NCI-H748 treated with DMSO at 0.1 percent for 48 hours (cell line): ENCODE results near the gene NOP53.
A peak's percentile ranks its signal among the peaks of the same experiment; 100 is the strongest.
"Not testable (repeated sequence)": the region's sequence is repeated elsewhere in the genome, so short reads cannot be mapped to it uniquely, and the experiment has no call there.

Experiments
- DNase-seq: peaks from one replicate; lab custom pipeline; 2025; lab: John Stamatoyannopoulos, UW

Gene NOP53

DNA sequence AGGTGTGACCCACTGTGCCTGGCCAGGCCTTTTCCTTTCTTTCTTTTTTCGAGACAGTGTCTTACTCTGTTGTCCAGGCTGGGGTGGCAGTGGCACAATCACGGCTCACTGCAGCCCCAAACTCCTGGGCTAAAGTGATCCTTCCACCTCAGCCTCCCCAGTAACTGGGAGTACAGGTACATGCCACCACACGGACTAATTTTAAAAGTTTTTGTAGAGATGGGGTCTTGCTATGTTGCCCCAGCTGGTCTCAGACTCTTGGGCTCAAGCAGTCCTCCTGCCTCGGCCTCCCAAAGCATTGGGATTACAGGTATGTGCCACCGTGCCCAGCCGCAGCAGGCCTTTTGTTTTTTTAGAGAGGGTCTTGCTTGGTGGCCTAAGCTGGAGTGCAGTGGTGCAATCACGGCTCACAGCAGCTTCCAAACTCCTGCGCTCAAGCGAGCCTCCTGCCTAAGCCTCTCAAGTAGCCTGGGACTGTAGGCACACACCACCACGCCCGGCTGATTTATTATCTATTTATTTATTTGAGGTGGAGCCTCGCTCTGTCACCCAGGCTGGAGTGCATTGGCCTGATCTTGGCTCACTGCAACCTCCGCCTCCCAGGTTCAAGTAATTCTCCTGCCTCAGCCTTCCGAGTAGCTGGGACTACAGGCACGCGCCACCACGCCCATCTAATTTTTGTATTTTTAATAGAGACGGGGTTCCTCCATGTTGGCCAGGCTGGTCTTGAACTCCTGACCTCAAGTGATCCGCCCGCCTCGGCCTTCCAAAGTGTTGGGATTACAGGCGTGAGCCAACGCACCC lies 32.1 kb downstream of the NOP53 start:
- not testable (repeated sequence) for DNase-seq

DNA sequence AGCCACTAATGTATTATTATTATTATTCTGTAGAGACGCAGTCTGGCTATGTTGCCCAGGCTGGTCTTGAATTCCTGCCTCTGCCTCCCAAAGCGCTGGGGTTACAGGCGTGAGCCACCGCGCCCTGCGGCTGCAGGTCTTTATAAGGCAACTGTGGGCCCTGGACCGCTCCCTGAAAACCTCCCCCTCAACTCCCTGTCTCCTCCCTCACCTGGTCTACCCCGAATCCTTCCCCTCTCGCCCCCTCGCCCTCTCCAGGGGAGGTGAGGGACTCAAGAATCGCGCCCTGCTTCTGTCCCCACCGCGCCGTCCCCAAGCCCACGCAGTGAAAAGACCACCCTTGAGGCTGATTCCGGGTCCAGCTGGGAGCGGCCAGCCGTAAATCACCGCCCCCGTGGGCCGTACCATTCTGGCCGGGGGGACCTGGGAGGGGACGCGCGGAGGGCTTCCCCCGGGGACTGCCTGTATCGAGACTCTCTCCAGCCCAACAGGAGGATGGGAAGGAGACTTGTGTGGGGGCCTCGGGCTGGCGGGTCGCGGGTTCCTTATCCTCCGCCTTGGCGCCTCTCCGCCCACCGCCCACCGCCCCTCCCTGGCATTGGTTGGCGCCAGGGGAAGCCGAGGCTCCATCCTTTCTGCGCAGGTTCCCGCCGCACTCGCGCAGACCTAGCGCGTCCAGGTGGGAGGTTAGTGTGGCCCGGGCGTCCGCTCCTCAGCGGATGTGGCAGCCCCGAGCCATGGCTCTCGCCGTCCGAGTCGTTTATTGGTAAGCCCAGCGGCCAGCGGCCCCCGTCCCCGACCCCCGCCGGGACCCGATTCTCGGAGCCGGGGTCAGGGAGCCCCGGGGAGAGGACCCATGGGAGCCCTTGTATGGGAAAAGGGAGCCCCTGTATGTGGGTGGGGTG lies 33.0 kb downstream of the NOP53 start, which contains the start of gene SELENOW:
Gene SELENOW, plus strand, starts transcription at position 655 of the 905 bp plus-strand sequence. Its CDS starts 83 bp downstream, at position 738.
- DNase-seq = peak; percentile 84

DNA sequence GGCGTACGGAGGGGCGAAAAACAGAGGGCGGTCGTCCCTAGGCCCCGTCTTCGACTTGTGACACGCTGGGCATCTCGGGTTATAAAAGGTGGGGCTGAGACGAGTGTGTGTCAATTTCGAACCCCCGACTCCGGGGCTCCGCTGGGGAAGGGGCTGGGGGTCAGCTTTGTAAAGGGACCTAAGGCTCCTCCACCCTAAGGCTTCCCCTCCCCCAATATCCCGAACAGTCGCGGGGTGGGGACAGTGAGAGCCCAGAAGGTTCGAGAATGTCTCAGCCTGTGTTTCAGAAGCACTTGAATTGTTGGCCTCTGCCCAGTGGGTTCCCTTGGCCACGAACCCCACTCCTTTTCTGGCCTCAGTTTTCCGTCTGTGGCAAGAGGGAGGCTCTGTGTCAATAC lies 33.6 kb downstream of the NOP53 start:
- no peak for DNase-seq

DNA sequence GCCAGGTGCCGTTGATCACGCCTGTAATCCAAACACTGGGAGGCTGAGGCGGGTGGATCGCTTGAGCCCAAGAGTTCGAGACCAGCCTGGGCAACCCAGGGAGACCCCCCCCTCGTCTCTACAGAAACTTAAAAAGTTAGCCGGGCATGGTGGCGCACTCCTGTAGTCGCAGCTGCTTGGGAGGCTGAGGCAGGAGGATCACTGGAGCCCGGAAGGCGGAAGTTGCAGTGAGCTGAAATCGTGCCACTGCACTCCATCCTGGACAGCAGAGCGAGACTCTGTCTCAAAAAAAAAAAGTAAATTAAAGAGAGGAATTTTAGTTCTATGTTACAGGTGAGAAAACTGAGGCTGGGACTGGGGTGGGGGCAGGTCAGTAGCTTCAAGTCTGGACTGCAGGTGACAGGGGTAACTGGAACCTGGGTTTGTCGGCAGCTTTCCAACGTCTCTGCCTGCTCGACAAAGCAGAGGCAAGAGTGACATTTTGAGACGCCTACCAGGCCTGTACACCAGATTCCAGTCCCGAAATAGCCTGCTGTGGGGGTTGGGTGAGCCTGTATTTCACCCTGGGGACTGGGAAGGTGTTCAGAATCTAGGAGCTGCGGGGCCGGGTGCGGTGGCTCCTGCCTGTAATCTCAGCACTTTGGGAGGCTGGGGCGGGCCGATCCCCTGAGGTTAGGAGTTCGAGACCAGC lies 34.3 kb downstream of the NOP53 start:
- DNase-seq = no peak

DNA sequence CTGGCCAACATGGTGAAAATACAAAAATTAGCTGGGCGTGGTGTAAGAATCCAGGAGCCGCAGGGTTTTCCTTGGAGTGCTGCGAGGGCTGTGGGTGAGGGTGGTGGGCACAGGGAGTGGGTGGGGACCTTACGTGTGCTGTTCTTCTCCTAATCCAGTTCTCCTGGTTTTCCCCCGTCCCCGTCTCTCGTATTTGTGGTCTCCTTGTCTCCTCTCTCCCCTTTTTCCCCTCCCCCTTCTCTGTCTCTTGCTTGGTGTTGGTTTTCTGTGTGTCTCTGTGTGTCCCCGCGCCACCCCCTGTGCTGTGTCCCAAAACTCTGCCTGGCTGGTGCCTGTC lies 34.8 kb downstream of the NOP53 start:
- no peak for DNase-seq

DNA sequence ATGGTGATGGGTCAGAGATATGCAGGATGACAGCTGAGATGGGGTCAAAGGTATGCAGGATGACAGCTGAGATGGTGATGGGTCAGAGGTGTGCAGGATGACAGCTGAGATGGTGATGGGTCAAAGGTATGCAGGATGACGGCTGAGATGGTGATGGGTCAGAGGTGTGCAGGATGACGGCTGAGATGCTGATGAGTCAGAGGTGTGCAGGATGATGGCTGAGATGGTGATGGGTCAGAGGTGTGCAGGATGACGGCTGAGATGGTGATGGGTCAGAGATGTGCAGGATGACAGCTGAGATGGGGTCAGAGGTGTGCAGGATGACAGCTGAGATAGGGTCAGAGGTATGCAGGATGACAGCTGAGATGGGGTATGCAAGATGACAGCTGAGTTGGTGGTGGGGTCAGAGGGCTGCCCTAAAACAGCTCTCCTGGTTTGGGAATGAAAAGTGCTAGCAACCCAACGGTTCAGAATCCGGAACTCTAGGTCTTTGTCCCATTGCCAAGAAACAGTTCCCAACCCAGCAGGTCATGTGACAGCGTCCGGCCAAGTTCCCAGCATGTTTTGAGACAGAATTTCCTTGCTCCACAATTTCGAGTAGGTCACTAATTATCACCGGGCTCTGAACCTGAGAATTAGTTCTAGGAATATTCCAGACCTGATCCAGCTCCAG lies 36.4 kb downstream of the NOP53 start:
- DNase-seq = no peak

DNA sequence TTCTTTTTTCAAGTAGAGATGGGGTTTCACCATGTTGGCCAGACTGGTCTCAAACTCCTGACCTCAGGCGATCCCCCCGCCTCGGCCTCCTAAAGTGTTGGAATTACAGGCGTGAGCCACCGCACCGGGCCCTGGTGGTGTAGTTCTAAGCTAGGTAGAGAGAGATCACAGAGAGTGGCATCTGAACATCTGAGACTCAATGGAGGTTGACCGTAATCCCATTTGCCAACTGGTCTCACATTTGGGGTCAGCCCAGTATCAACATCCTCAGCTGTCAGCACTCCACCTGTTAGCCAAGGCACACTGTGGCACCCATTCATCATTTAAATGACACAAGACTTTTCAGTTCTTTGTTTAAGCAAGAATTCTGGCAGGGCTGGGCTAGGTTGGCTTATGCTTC lies 41.2 kb downstream of the NOP53 start:
- DNase-seq = no peak

DNA sequence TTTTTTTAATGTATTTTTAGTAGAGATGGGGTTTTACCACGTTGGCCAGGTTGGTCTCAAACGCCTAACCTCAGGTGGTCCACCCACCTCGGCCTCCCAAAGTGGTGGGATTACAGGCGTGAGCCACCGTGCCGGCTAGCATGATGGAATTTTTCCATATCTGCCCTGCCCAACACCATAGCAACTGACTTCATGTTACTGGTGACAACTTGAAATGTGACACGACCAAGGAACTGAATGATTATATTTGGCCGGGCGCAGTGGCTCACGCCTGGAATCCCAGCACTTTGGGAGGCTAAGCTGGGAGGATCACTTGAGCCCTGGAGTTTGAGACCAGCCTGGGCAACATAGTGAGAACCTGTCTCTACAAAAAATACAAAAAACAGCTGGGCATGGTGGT lies 42.0 kb downstream of the NOP53 start:
- DNase-seq = not testable (repeated sequence)

DNA sequence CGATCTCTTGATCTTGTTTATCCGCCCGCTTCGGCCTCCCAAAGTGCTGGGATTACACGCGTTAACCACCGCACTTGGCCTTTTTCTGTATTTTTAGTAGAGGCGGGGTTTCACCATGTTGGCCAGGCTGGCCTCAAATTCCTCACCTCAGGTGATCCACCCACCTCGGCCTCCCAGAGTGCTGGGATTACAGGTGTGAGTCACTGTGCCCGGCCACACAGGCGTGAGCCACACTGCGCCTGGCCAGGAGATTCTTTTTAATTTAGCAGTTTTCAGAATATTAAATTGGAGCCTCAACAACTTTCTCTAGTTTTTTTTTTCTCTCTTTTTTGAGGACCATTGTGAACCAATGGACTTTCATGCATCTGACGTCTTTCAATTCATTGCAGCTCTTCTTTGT lies 44.5 kb downstream of the NOP53 start:
- DNase-seq = not testable (repeated sequence)

DNA sequence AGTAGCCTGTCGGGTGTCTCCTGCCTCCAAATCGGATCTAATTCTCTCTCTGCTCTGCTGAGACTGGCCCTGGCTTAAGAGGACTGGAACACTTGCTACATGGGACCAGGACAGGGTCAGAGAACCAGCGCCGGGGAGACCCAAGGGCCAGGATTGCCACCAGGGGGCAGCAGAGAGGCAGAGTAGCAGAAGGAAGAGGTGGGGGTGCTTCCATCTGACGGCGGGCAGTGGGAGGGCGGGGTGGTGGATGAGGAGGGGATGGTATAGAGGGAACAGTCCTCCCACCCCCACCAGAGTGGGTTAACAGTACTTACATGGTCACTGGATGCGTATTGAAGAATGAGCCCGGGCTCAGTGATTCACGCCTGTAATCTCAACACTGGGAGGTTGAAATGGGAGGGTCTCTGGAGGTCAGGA lies 45.1 kb downstream of the NOP53 start:
- DNase-seq = peak; percentile 49

DNA sequence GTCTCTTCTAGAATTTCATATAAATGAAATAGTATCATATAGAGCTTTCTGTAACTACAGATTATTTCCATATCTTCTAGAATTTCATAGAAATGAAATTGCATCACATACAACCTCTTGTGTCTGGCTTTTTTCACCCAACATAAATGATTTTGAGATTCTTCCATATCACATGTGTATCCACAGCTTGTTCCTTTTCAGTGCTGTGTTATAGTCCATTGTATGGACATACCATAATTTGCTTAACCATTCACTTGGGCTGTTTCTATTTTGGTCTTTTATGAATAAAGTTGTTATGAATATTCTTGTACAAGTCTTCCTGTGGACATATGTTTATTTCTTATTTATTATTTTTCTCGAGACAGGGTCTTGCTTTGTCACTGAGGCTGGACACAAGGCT lies 47.3 kb downstream of the NOP53 start:
- no peak for DNase-seq

DNA sequence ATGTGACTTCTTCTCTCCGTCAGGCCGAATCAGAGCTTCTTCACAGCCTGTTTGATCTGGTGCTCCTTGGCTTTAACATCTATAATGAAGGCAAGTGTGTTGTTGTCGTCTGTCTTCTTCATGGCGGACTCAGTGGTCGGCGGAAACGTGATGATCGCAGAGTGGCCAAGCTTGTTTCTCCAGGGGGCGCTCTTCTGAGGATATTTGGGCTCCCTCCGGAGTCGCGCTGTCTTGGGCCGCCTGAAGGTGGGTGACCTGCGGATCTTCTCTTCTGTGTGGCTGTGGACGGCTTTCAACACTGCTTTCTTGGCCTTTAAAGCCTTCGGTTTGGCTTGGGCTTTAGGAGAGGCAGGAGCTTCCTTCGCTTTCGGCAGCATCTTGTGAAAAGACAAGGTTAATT lies 49.2 kb downstream of the NOP53 start:
- DNase-seq = no peak

DNA sequence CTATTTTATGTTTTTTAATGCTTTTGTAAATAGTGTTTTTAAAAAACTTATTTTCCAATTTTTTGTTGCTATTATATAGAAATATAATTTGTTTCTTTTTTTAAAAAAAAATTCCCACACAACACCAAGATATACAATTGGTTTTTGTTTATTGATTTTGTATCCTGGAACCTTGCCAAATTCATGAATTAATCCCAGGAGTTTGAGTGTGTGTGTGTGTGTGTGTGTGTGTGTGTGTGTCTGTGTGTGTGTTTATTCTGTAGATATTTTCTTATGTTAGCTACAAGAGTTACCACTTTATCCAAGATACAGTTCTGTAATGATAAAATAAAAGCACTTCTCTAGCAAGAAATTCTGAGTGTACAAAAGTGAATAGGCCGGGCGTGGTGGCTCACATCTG lies 51.4 kb downstream of the NOP53 start:
- DNase-seq = no peak

DNA sequence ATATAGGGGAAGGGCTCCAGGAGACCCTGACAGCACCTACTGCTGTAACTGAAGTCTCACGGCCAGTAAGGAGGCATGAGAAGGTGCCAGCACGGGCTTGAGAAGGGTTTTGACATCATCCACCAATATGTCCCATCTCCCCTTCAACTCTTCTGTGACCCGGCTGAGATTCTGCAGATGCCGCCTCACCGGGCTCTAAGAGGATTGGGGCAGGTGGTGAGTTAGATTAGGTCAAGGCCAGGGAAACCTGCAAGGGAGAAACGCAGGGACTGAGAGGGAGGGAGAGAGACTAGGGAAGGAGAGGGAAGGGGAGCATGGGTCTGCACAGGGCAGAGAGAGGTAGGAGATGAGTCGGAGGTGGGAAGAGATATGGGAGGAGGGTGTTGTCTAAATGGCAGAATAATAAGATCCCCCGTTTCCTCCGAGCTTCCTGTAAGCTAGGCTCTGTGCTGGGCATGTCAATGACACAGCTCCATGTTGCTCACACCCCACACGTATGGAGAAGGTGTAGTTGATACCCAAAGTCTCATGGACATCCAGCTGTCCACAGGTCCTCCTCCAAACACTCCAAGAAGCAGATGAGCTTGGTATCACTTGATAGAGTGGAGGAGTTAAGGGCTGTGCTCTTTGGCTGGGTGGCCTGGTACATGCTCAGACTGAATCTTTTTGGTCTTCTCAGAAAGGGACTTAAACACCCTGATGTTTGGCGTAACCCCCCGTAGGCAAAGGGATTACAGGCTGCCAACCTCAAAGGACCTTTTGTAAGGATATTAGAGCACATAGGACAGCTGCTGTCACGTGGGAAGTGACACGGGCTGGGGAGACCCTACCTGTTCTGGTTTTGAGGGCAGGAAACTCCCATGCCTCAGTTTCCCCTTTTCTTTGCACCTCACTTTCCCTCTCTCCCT lies 52.9 kb downstream of the NOP53 start:
- DNase-seq = no peak

DNA sequence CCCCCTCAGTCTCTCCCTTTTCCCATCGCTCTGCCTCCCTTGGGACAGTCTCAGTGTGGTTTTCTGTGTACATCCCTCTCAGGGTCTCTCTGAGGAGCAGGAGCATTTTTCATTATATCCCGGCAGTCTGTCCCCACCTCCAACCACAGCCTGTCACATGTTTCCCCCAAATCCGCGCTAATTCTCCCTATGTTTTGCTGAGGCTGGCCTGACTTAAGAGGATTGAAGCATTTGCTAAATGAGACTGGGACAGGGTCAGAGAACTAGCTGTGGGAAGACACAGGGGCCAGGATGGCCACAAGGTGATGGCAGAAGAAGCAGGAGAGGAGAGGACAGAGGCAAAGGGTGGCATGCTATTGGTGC lies 53.5 kb downstream of the NOP53 start:
- no peak for DNase-seq

DNA sequence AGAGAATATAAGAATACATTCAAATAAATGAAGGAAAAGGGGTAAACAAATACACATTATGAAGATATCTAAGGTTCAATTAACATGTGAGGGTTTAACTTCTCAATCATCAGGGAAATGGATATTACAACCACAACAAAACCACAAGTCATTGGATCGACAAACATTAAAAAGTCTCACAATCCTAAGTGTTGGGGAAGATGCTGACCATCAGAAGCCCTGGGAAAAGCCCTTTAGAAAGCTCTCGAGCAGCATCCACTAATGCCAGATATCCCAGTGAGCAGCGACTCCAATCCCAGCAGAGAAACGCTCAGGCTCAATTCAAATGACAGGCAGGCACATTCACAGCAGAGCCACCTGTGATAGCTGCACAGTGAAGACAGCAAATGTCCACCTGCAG lies 55.9 kb downstream of the NOP53 start:
- no peak for DNase-seq

DNA sequence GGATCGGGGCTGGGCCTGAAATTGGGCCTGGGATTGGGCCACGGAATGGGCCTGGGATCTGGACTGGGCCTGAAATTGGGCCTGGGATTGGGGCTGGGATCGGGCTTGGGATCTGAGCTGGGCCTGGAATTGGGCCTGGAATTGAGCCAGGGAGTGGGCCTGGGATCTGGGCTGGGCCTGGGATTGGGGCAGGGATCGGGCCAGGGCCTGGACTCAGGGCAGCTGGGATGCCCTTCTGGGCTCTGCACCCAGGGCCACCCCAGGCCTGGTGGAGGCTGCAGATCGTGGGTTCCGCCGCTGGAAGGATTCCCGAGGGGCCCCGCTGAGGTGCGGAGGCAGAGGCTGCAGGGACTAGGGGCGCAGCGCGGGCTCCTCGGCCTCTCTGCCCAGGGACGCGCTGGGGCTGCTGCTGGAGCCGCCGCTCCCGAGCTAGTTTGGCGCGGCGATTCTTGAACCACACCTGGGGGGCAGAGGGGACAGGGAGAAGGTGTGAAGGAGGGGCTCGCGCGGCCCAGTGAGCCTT lies 57.2 kb downstream of the NOP53 start:
- DNase-seq = no peak

DNA sequence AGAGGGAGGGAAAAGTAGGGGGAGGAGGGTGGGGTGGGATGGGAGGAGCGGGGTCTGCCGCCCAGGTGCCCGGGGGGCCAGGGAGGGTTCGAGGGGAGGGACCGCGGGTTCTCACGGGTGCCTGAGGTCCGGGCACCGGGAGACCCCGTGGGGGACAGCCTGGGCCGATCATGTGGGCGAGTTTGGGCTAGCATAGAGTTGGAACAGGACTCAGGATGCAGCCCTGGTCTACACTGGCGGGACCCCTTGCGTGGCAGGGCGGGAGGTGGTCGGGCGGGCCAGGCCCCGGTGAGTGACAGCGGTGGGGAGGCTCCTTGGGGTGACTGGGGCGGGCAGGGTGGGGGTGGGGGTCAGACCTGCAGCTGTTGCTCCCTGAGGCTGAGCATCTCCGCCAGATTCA lies 57.8 kb downstream of the NOP53 start:
- DNase-seq = not testable (repeated sequence)

DNA sequence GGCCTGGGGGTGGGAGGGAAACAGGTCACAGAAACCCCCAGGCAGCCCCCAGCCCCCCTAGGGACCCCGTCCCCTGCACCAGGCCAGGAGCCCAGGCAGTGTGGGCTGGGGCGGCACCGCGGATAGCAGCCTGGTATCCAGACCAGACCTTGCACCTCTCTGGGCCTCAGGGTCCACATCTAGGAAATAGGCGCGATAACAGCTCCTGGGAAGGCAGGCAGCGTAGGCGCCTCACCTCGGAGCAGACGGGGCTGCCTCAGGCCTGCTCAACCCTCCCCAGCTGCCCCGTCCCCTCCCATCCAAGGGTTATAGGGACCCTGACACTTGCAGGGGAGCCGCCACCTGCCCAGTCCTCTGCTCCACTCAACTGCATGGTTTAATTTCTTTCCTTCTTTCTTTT lies 58.3 kb downstream of the NOP53 start:
- DNase-seq = not testable (repeated sequence)

DNA sequence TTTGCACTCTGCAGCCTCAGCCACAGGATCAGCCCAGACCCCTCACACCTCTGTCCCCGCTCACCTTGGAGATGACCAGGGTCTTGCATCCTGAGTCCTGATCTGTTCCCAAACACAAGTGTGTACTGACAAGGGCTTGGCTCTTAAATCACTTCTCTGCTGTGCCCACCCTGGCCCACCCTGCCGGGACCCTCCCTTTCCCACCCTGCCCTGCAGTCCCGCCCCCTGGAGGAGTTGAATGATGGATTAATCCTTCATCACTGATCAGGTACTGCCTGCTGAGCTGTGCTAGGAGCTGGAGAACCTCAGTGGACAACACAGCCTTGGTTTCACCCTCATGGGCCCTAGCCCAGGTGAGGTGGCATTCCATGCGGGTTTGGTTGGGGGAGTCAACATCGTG lies 59.1 kb downstream of the NOP53 start, which contains the start of gene TPRX1:
Gene TPRX1, minus strand, starts transcription at position 101 of the 400 bp plus-strand sequence. Its CDS starts 12 bp downstream, at position 89.
- DNase-seq = not testable (repeated sequence)

DNA sequence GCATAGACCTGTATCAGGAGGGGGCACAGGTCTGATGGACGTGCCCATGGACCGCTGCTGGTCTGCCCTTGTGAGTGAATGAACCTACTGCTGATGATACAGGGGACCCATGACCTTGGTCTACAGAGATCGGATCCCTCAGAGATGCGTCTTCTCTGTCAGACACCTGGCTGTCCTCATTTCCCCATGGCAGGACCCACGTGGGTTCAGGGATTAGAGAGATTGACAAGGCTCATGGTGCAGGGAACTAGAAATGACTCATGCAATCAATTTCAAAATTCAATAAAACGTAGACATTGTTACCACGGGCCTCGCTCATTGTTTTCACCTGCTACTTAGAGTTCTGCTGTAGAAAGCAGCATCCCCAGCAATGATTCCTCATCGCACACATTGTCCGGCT lies 60.0 kb downstream of the NOP53 start:
- DNase-seq = no peak
